Measurements from ENCODE around the gene CAMK1G.

DNA sequence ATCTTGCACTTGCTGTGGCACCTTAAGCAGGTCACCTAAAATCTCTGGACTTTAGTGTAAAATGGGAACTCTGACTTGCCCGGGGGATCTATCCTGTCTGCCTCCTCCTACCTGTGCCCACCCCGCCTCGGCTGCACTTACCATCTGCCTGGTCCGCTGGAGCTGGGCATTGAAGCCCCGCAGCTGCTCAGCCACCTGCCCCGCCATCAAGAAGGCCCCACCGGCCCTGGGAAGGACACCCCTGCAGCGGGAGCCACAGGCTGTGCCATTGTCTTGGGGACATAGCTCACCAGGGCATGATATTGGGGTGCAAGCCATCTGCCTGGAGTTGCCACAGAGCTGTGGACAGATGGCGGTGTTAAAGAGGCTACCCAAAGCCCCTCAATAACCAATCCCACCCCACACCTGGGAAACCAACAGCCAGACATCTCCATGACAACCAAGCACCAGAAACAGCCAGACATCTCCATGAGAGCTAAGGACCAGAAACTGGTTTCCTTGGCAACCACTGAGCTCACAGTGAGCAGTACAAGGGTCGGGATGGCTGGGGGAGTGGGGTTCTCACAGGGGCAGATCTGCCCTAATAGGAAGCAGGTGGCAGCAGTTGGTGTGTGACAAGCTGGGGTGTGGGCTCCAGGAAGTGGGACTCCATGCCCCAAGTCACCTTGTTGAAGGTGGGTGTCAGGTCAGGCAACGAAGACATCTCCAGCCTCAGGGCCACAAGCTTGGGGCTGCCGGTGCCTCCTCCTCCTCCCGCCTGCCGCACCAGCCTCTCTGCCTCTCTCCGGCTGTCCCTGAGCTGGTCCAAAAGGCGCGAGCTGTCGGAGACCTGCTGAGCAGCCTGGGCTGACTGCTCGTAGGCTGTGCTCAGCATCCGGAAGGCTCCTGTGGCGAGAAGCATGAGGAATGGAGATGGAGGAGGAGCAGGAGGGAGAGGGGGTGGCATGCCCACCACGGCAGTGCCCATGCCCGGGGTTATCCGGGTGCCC lies 39.6 kb downstream of the CAMK1G start:
- no peak for TF ChIP-seq EZH2 (IDR thresholded peaks at IDR 0.05; ENCODE audit: low read depth)
- TF ChIP-seq, protein P1, sequence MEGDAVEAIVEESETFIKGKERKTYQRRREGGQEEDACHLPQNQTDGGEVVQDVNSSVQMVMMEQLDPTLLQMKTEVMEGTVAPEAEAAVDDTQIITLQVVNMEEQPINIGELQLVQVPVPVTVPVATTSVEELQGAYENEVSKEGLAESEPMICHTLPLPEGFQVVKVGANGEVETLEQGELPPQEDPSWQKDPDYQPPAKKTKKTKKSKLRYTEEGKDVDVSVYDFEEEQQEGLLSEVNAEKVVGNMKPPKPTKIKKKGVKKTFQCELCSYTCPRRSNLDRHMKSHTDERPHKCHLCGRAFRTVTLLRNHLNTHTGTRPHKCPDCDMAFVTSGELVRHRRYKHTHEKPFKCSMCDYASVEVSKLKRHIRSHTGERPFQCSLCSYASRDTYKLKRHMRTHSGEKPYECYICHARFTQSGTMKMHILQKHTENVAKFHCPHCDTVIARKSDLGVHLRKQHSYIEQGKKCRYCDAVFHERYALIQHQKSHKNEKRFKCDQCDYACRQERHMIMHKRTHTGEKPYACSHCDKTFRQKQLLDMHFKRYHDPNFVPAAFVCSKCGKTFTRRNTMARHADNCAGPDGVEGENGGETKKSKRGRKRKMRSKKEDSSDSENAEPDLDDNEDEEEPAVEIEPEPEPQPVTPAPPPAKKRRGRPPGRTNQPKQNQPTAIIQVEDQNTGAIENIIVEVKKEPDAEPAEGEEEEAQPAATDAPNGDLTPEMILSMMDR (conservative IDR thresholded peaks at IDR 0.05) = no peak

All from PC-9 (cell line).